H1 (cell line): ENCODE data around the gene IGF1. TPM values are rescaled to one million over a fixed set of nuclear protein-coding genes. Genes with fewer than 3 reads are reported as not detected.

Source experiments
- RNF2 ChIP-seq: fragments of 200-900, 300-1000 bp; sonication (generic); IDR thresholded peaks from 2 replicates; pipeline ENCODE4 v1.7.1; 2016; ENCODE audit warnings: borderline replicate concordance, low read depth, mild to moderate bottlenecking, antibody characterized with exemption, low read length; ENCODE audit not compliant: poor library complexity, severe bottlenecking; ENCODE audit errors: missing control alignments
- SUZ12 ChIP-seq: fragments of 200-600 bp; sonication (generic); IDR thresholded peaks from 2 replicates; pipeline ENCODE4 v1.6.1; 2012; ENCODE audit warnings: mild to moderate bottlenecking, inconsistent platforms, low read length, moderate library complexity, mixed read lengths
- polyA plus RNA-seq, 7 experiments: library from polyadenylated mRNA; depleted of rRNA in 3 of 7; stranded (reverse) in 5 of 7; unstranded in 2 of 7; fragments of >200 nt in 5 of 7; fragments of 200-250 nt in 2 of 7; gene quantifications; 1 replicate in 5 of 7; 2 replicates in 1 of 7; 4 replicates in 1 of 7; pipeline versions ENCODE4 v1.2.1 to v1.2.3, GENCODE V29; 2011 to 2013; ENCODE audit warnings: missing spikeins in 2 of 7, mixed read lengths in 2 of 7
- total RNA-seq: library from RNA; stranded (reverse); fragmentation: NEBNext Ultra II Directional; extraction: Animal tissue kit (Norgen Biotek cat#: 25700); gene quantifications from 2 replicates; pipeline ENCODE4 v1.2.1, GENCODE V29; 2021

Gene IGF1
- total and polyA plus RNA-seq, 2 of the 8 experiments (the other 6 are each of a cell fraction or from before 2014, with no cell fraction given): not detected

GRCh38 chr12:102390068-102390467, 90.3 kb downstream of the IGF1 start (continued):
- TF ChIP-seq SUZ12 (no peak), RNF2 (no peak)
